HG03139 (cell line): ENCODE measurements around the gene RBMY1E.
"Not testable (repeated sequence)": the region's sequence is repeated elsewhere in the genome, so short reads cannot be mapped to it uniquely, and the experiment has no call there.

Experiments used
- ATAC-seq: cut with Tn5 transposase; IDR thresholded peaks from one replicate; pipeline ENCODE4 v1.9.1; 2021; ENCODE audit not compliant: unreplicated experiment

RBMY1E gene

GRCh38 chrY:21917932-21918331, at the start of gene RBMY1E:
TSS of gene RBMY1E (minus strand) at chrY:21918032. CDS start at chrY:21916054, 1,978 bp downstream.
- ATAC-seq: not testable (repeated sequence)

DNA sequence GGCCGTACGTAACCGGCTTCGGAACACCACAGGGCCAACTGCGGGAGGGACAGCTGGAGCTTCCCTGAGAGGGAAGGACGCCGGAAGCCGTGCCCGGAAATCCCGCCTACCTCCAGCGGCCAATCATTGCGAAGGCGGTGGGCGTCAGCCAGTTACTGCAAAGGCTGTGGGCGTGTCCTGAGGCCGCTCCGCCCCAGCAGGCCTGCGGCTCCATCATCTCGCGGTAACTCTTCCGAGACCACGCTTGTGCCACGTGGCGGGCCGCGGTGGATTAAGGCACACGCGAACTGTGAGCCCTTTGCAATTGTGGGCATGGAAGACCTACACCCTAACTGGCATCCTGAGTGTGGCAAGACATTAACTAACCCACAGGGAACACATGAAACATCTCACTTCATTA, 23.4 kb downstream of the RBMY1E start, which contains the start of gene RBMY1D:
TSS of gene RBMY1D (minus strand) at position 101 of the 400 bp plus-strand sequence. CDS start 2,013 bp downstream, outside the sequence.
- not testable (repeated sequence) for ATAC-seq

DNA sequence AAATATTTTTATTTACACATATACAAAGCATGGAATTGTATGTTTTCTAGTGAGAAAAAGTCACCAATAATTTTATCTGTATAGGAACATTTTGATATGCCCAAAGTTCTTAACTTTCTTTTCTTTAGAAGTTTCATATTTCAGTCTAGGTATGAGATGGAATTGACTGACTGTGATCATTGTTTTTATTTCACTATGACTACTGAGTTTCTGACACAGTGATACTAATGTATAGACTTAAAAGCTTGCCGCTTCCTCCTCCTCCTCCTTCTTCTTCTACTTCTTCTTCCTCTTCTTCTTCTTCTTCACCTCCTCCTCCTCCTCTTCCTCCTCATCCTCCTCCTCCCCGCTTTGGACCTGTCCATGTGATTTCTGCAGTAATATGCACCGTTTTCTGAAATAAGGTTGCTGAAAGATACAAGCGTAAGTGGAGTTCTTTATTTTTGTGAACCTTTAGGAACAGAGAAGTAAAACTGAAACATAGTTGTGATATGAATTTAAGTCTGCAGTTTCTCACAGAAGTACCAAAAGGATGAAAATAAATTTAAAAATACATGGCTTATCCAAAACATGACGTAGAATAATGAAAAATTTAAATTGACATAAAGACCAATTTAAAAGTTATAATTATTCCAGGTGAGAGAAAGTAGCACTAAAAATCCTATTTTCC, 48.3 kb downstream of the RBMY1E start:
- ATAC-seq: peak; percentile 87
